Psoas muscle (tissue), 8 donors: ENCODE data around the gene NEURL1B. TPM values are rescaled to one million over a fixed set of nuclear protein-coding genes. Genes with fewer than 3 reads are reported as not detected.

Experiments
- ATAC-seq, 4 donors: fragments of 200-7000 bp; cut with Tn5 transposase; one replicate each; pipeline ENCODE4 v1.9.1; 2020; ENCODE audit warnings: moderate library complexity in 3 of 4, mild to moderate bottlenecking in 2 of 4
- DNase-seq, 2 donors: peaks; one replicate each; pipeline ENCODE4 v3.0.0-alpha.2; 2020
- H3K27ac ChIP-seq: fragments of 200-600 bp; one replicate; pipeline ENCODE4 v1.8.0; 2022
- H3K27me3 ChIP-seq, 3 donors: fragments of 200-600 bp in 1 of 3; one replicate each; pipeline versions ENCODE4 v1.6.1 to v1.8.0; 2013 to 2022; ENCODE audit warnings: low read length in 2 of 3, mild to moderate bottlenecking in 2 of 3, moderate library complexity in 1 of 3; ENCODE audit not compliant: insufficient read depth in 3 of 3
- H3K36me3 ChIP-seq, 2 donors: fragments of 200-600 bp in 1 of 2; one replicate each; pipeline versions ENCODE4 v1.6.1 to v1.8.0; 2013 to 2022; ENCODE audit warnings: low read depth in 1 of 2, mild to moderate bottlenecking in 1 of 2, moderate library complexity in 1 of 2; ENCODE audit not compliant: insufficient read depth in 1 of 2
- H3K4me1 ChIP-seq: fragments of 200-600 bp; one replicate; pipeline ENCODE4 v1.8.0; 2022
- H3K4me3 ChIP-seq: fragments of 200-600 bp; one replicate; pipeline ENCODE4 v1.8.0; 2022; ENCODE audit warnings: mild to moderate bottlenecking
- H3K9me3 ChIP-seq: fragments of 200-600 bp; one replicate; pipeline ENCODE4 v1.8.0; 2022
- WGBS, 3 donors: extraction: QIAGEN DNeasy Blood & Tissue Kit; methylation state at CpG; one replicate each; pipeline versions ENCODE4 v1.1.6 to v1.1.7; 2013; 5-methylcytosine and 5-hydroxymethylcytosine counted together
- intact Hi-C, 2 donors: fragments of 100-400 bp; cut with DNase I; formaldehyde crosslinking; loops; one replicate each; pipeline versions ENCODE4 v1.11.0 to v1.14.2; 2022
- polyA plus RNA-seq, 3 donors: library from polyadenylated mRNA; stranded (reverse); fragments of 200-250 nt; gene quantifications; one replicate each; pipeline ENCODE4 v1.2.3, GENCODE V29; 2013
- total RNA-seq, 4 donors: library from RNA; stranded (reverse); fragmentation: NEBNext Ultra II Directional in 2 of 4; extraction: Animal tissue kit (Norgen Biotek cat#: 25700) in 2 of 4; gene quantifications; one replicate each; pipeline versions ENCODE4 v1.2.1 to v1.2.4, GENCODE V29; 2021 to 2023
- TF ChIP-seq, protein P1 (sequence below): fragments of 200-600 bp; IDR thresholded peaks from one replicate; pipeline ENCODE4 v1.8.0; 2022; ENCODE audit warnings: antibody characterized with exemption
- donor health status: healthy with polysubstance abuse.
- donor health status: DM: no; HTN: no; CAD: no; lungs with moderate emphysema.
- donor health status: Bipolar disorder and iron deficiency.
- donor health status: healthy.
- donor health status: DM: yes; HTN: yes; CAD: no.
- donor health status: DM: no; HTN: no; CAD: no.
- donor health status: DM: no; HTN: no; CAD: no.
- donor health status: DM: yes; HTN: yes; CAD: no.

Gene NEURL1B
- total and polyA plus RNA-seq, 7 donors, result 8.0 to 20.4 (median 13.7) TPM

GRCh38 chr5:172630482-172630881 lies 10.6 kb upstream of the NEURL1B start:
- DNase-seq, result no peak
- WGBS, 3 donors, result 93 to 97% (median 93%) methylated on average over 6 of the region's 6 CpGs
- TF ChIP-seq, protein P1, sequence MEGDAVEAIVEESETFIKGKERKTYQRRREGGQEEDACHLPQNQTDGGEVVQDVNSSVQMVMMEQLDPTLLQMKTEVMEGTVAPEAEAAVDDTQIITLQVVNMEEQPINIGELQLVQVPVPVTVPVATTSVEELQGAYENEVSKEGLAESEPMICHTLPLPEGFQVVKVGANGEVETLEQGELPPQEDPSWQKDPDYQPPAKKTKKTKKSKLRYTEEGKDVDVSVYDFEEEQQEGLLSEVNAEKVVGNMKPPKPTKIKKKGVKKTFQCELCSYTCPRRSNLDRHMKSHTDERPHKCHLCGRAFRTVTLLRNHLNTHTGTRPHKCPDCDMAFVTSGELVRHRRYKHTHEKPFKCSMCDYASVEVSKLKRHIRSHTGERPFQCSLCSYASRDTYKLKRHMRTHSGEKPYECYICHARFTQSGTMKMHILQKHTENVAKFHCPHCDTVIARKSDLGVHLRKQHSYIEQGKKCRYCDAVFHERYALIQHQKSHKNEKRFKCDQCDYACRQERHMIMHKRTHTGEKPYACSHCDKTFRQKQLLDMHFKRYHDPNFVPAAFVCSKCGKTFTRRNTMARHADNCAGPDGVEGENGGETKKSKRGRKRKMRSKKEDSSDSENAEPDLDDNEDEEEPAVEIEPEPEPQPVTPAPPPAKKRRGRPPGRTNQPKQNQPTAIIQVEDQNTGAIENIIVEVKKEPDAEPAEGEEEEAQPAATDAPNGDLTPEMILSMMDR, result no peak
- intact Hi-C loops, result no loop called here
- Histone ChIP-seq H3K36me3 (no peaks in the 10 kb centered on the region), H3K27ac (no peak overlapping the region), H3K4me3 (no peak overlapping the region), H3K27me3 (no peaks in the 10 kb centered on the region), H3K9me3 (no peaks in the 10 kb centered on the region), H3K4me1 (no peaks in the 10 kb centered on the region)
- no peak for ATAC-seq

- ATAC-seq, result no peak
- Histone ChIP-seq H3K36me3 (no peaks in the 10 kb centered on the region), H3K4me1 (no peaks in the 10 kb centered on the region), H3K9me3 (no peaks in the 10 kb centered on the region), H3K27me3 (no peaks in the 10 kb centered on the region), H3K27ac (no peak overlapping the region), H3K4me3 (no peak overlapping the region)
- TF ChIP-seq, protein P1, result no peak
- WGBS, 3 donors, result 65 to 75% (median 67%) methylated on average over 6 of the region's 6 CpGs
- intact Hi-C loops, result no loop called here
- DNase-seq, result no peak
Observed at GRCh38 chr5:172630986-172631385, 10.1 kb upstream of the NEURL1B start.

GRCh38 chr5:172632346-172633092 lies 8.5 kb upstream of the NEURL1B start:
- 89 to 94% (median 89%) methylated on average over 6 of the region's 6 CpGs for WGBS, 3 donors
- TF ChIP-seq, protein P1, result no peak
- no peak overlapping the region for H3K27ac ChIP-seq
- ATAC-seq (no peak), DNase-seq (no peak)
- H3K9me3 ChIP-seq, result no peaks in the 10 kb centered on the region
- no peak overlapping the region for H3K4me3 ChIP-seq
- H3K36me3 ChIP-seq, result no peaks in the 10 kb centered on the region
- intact Hi-C loops, result no loop called here
- H3K27me3 ChIP-seq, result peaks cover 0 to 7% (median 0%) of the 10 kb centered on the region in 3 donors
- H3K4me1 ChIP-seq, result no peaks in the 10 kb centered on the region

GRCh38 chr5:172633403-172633970 lies 7.6 kb upstream of the NEURL1B start:
- ATAC-seq, result no peak
- 90 to 95% (median 95%) methylated on average over 3 of the region's 3 CpGs for WGBS, 3 donors
- Histone ChIP-seq H3K4me1 (no peaks in the 10 kb centered on the region), H3K4me3 (no peak overlapping the region), H3K36me3 (no peaks in the 10 kb centered on the region), H3K27ac (no peak overlapping the region), H3K27me3 (peaks cover 0 to 13% (median 0%) of the 10 kb centered on the region in 3 donors), H3K9me3 (no peaks in the 10 kb centered on the region)
- intact Hi-C loops, result no loop called here
- no peak for DNase-seq
- TF ChIP-seq, protein P1, result no peak
